ENCODE data around the gene TMEM240. TPM values are rescaled to one million over a fixed set of nuclear protein-coding genes. Genes with fewer than 3 reads are reported as not detected.

TMEM240 gene
- total and polyA plus RNA-seq, 2 experiments from 2014 or later, result 1.8 to 5.1 TPM

DNA sequence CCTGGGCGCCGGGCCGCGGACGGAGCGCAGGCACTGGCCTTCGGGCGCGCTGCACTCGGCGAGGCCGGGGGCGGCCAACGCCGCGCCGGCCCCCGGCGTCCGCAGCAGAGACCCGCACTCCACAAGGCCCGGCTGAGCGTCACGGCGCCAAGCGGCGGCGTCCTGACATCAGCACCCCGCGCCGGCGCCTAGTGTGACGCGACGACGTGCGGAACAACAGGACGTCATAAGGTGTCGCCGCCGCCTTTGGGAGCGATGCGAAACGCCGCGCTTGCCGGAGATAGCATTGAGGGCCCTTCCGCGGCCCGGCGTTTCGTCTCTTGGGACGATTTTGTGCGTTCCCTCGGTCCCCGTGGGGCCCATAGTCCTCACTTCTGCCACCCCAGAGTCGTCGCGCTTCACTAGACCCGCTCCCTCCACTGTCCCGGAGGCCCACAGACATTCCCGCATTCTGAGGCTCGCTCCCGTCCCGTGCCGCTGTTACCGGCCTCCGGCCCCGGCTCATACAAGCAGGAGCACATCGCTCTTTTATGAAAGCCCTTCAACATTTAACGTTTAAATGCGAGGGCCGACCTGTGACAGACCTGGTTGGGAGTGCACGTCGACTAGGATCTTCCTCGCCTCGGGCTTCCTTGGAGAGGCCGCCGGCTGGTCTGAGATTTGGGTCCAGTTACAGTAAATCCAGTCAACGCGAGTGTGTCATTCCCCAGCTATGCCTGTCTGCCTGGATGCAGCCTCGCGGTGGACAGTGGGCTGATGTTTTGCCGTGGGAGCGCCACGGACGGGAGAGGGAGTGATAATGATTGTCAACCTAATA lies 34.5 kb upstream of the TMEM240 start, which contains the start of gene SSU72 (continued):
- TF ChIP-seq, protein P1, sequence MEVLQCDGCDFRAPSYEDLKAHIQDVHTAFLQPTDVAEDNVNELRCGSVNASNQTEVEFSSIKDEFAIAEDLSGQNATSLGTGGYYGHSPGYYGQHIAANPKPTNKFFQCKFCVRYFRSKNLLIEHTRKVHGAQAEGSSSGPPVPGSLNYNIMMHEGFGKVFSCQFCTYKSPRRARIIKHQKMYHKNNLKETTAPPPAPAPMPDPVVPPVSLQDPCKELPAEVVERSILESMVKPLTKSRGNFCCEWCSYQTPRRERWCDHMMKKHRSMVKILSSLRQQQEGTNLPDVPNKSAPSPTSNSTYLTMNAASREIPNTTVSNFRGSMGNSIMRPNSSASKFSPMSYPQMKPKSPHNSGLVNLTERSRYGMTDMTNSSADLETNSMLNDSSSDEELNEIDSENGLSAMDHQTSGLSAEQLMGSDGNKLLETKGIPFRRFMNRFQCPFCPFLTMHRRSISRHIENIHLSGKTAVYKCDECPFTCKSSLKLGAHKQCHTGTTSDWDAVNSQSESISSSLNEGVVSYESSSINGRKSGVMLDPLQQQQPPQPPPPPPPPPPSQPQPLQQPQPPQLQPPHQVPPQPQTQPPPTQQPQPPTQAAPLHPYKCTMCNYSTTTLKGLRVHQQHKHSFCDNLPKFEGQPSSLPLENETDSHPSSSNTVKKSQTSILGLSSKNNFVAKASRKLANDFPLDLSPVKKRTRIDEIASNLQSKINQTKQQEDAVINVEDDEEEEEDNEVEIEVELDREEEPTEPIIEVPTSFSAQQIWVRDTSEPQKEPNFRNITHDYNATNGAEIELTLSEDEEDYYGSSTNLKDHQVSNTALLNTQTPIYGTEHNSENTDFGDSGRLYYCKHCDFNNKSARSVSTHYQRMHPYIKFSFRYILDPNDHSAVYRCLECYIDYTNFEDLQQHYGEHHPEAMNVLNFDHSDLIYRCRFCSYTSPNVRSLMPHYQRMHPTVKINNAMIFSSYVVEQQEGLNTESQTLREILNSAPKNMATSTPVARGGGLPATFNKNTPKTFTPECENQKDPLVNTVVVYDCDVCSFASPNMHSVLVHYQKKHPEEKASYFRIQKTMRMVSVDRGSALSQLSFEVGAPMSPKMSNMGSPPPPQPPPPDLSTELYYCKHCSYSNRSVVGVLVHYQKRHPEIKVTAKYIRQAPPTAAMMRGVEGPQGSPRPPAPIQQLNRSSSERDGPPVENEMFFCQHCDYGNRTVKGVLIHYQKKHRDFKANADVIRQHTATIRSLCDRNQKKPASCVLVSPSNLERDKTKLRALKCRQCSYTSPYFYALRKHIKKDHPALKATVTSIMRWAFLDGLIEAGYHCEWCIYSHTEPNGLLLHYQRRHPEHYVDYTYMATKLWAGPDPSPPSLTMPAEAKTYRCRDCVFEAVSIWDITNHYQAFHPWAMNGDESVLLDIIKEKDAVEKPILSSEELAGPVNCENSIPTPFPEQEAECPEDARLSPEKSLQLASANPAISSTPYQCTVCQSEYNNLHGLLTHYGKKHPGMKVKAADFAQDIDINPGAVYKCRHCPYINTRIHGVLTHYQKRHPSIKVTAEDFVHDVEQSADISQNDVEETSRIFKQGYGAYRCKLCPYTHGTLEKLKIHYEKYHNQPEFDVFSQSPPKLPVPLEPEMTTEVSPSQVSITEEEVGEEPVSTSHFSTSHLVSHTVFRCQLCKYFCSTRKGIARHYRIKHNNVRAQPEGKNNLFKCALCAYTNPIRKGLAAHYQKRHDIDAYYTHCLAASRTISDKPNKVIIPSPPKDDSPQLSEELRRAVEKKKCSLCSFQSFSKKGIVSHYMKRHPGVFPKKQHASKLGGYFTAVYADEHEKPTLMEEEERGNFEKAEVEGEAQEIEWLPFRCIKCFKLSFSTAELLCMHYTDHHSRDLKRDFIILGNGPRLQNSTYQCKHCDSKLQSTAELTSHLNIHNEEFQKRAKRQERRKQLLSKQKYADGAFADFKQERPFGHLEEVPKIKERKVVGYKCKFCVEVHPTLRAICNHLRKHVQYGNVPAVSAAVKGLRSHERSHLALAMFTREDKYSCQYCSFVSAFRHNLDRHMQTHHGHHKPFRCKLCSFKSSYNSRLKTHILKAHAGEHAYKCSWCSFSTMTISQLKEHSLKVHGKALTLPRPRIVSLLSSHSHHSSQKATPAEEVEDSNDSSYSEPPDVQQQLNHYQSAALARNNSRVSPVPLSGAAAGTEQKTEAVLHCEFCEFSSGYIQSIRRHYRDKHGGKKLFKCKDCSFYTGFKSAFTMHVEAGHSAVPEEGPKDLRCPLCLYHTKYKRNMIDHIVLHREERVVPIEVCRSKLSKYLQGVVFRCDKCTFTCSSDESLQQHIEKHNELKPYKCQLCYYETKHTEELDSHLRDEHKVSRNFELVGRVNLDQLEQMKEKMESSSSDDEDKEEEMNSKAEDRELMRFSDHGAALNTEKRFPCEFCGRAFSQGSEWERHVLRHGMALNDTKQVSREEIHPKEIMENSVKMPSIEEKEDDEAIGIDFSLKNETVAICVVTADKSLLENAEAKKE (CRISPR knock-in tag; IDR thresholded peaks at IDR 0.05), result no peak
- no peak for TF ChIP-seq ZNF331 (CRISPR knock-in tag; IDR thresholded peaks at IDR 0.05; ENCODE audit: low read depth)
- TF ChIP-seq, protein P2, sequence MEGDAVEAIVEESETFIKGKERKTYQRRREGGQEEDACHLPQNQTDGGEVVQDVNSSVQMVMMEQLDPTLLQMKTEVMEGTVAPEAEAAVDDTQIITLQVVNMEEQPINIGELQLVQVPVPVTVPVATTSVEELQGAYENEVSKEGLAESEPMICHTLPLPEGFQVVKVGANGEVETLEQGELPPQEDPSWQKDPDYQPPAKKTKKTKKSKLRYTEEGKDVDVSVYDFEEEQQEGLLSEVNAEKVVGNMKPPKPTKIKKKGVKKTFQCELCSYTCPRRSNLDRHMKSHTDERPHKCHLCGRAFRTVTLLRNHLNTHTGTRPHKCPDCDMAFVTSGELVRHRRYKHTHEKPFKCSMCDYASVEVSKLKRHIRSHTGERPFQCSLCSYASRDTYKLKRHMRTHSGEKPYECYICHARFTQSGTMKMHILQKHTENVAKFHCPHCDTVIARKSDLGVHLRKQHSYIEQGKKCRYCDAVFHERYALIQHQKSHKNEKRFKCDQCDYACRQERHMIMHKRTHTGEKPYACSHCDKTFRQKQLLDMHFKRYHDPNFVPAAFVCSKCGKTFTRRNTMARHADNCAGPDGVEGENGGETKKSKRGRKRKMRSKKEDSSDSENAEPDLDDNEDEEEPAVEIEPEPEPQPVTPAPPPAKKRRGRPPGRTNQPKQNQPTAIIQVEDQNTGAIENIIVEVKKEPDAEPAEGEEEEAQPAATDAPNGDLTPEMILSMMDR (conservative IDR thresholded peaks at IDR 0.05; ENCODE audit: low read depth in 2 of 2), result no peak
- no peak for TF ChIP-seq JUNB (IDR thresholded peaks at IDR 0.05; ENCODE audit: unreplicated experiment)
